Suprapubic skin (tissue), 4 donors: ENCODE results near the gene RARG. TPM values are rescaled to one million over a fixed set of nuclear protein-coding genes. Genes with fewer than 3 reads are reported as not detected.

Source experiments
- DNase-seq, 2 donors: peaks; one replicate each; pipeline ENCODE4 v3.0.0-alpha.2; 2019; ENCODE audit warnings: low spot score in 2 of 2
- H3K27ac ChIP-seq: fragments of 200-600 bp; sonication (generic); one replicate; pipeline ENCODE4 v1.5.1; 2019
- H3K27me3 ChIP-seq: fragments of 200-600 bp; sonication (generic); one replicate; pipeline ENCODE4 v1.5.1; 2019
- H3K36me3 ChIP-seq: fragments of 200-600 bp; sonication (generic); one replicate; pipeline ENCODE4 v1.5.1; 2019
- H3K4me1 ChIP-seq: fragments of 200-600 bp; sonication (generic); one replicate; pipeline ENCODE4 v1.5.1; 2019
- H3K4me3 ChIP-seq: fragments of 200-600 bp; sonication (generic); one replicate; pipeline ENCODE4 v1.5.1; 2019; ENCODE audit warnings: mild to moderate bottlenecking
- H3K9me3 ChIP-seq: fragments of 200-600 bp; sonication (generic); one replicate; pipeline ENCODE4 v1.5.1; 2019
- CTCF ChIP-seq, 2 donors: fragments of 200-600 bp in 1 of 2; fragments of 450-650 bp in 1 of 2; sonication (generic) in 1 of 2; IDR thresholded peaks; one replicate each; pipeline ENCODE4 v1.5.1; 2016 to 2019; ENCODE audit warnings: antibody characterized with exemption in 2 of 2, mild to moderate bottlenecking in 1 of 2, moderate library complexity in 1 of 2
- EP300 ChIP-seq: sonication (generic); formaldehyde crosslinking; IDR thresholded peaks from one replicate; pipeline ENCODE4 v1.6.1; 2017; ENCODE audit warnings: antibody characterized with exemption
- POLR2A ChIP-seq, 2 donors: fragments of 450-650 bp; IDR thresholded peaks; one replicate each; pipeline ENCODE4 v1.6.1; 2017; ENCODE audit warnings: antibody characterized with exemption in 2 of 2, mild to moderate bottlenecking in 2 of 2, moderate library complexity in 2 of 2
- POLR2AphosphoS5 ChIP-seq, 3 donors: sonication (generic); formaldehyde crosslinking; IDR thresholded peaks; one replicate each; pipeline ENCODE4 v1.6.1; 2017; ENCODE audit warnings: antibody characterized with exemption in 3 of 3
- WGBS: methylation state at CpG from one replicate; pipeline ENCODE4 v1.1.5; 2018; 5-methylcytosine and 5-hydroxymethylcytosine counted together
- total RNA-seq, 4 donors: library from RNA; depleted of rRNA; stranded (reverse); fragments of >200 nt; gene quantifications; one replicate each; pipeline ENCODE4 v1.1.0, GENCODE V29; 2016

RARG gene
- total RNA-seq, 4 donors from 2014 or later, result 140 to 198 (median 172) TPM

DNA sequence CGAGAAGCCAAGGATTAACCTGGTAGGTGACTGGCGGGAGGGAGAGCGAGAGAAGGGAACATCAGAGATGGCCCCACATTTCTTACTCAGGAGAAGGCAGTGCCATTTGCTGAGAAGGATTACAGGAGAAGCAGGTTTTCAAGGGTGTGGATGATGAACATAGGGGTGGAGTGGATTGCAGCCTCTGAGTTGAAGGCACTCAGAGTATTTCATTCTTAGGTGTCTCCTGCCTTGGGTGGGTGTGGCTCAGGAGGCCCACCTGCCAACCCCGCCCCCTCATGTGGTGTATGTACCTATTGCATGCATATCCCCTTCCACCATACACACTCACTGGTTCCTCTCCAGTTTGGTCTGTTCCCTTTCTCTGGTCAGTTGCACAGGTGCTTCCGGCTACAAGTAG is 42.4 kb upstream of the RARG start:
- Histone ChIP-seq H3K9me3 (no peaks in the 10 kb centered on the region), H3K36me3 (no peaks in the 10 kb centered on the region), H3K27ac (no peak overlapping the region), H3K4me1 (no peaks in the 10 kb centered on the region), H3K4me3 (no peak overlapping the region), H3K27me3 (no peaks in the 10 kb centered on the region)
- no peak for DNase-seq
- WGBS, result 88% methylated on average over 5 of the region's 5 CpGs
- TF ChIP-seq POLR2A (IDR thresholded peaks at IDR 0.05), result no peak

DNA sequence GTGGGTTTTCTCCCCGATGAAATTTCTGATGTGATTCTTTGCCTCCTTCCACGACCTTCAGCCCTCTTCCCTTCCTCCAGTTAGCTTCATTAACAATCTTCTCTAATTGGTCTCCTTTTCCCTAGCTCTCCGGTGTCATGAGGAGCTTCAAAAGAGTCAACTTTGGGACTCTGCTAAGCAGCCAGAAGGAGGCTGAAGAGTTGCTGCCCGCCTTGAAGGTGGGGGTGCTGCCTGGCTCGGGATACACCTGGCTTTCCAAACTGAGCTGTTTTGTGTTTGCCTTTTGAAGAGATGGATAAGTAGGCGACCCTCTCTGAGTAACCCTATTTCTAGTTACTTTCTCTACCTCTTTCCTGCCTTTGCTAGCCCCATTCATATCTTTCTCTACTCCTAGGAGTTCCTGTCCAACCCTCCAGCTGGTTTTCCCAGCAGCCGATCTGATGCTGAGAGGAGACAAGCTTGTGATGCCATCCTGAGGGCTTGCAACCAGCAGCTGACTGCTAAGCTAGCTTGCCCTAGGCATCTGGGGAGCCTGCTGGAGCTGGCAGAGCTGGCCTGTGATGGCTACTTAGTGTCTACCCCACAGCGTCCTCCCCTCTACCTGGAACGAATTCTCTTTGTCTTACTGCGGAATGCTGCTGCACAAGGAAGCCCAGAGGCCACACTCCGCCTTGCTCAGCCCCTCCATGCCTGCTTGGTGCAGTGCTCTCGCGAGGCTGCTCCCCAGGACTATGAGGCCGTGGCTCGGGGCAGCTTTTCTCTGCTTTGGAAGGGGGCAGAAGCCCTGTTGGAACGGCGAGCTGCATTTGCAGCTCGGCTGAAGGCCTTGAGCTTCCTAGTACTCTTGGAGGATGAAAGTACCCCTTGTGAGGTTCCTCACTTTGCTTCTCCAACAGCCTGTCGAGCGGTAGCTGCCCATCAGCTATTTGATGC is 36.9 kb upstream of the RARG start:
- no peaks in the 10 kb centered on the region for H3K27me3 ChIP-seq
- H3K36me3 ChIP-seq, result no peaks in the 10 kb centered on the region
- TF ChIP-seq EP300, result no peak
- no peak for TF ChIP-seq POLR2A (IDR thresholded peaks at IDR 0.05)
- TF ChIP-seq CTCF (IDR thresholded peaks at IDR 0.05), result no peak
- TF ChIP-seq POLR2AphosphoS5 (IDR thresholded peaks at IDR 0.05), result no peak
- no peak for DNase-seq
- H3K4me1 ChIP-seq, result peaks cover 13% of the 10 kb centered on the region
- no peaks in the 10 kb centered on the region for H3K9me3 ChIP-seq
- peak overlapping the region; percentile 77 for H3K4me3 ChIP-seq
- WGBS, result 54% methylated on average over 19 of the region's 20 CpGs
- no peak overlapping the region for H3K27ac ChIP-seq

DNA sequence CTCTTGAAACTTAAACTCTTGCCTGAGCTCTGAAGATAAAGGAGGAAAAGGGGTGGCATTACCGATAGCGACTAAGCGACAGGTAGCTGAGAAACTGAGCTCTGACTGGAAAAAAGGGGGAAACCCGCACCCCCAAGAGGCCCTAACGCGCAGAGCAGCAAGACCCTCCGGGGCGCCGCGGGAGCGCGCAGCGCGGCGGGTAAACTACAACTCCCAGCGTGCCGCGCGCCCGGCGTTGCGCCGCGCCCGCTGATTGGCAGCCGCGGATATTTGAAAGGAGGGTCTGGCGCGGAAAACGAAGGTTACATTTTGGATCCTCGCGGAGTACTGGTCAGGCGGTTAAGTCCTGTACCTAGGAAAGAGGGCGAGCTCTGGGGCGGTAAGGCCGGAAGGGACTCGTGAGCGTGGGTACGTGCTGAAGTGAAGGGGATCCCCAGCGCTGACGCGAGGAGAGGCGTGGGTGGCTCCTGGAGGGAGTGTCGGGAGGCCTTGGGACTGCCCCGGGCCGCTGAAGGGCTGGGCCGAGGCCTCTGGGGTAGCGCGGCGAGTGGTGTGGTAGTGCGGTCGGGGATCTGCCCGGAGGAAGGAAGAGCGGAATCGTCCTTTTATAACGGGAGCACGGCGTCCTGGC is 36.1 kb upstream of the RARG start, which contains the start of gene ESPL1:
Gene ESPL1 (plus strand): TSS at position 301 of the 631 bp plus-strand sequence. CDS start 468 bp downstream, outside the sequence.
- DNase-seq, result no peak
- Histone ChIP-seq H3K36me3 (no peaks in the 10 kb centered on the region), H3K27ac (no peak within 1 kb of the TSS), H3K27me3 (no peaks in the 10 kb centered on the region), H3K4me3 (peak within 1 kb of the TSS; percentile 77), H3K9me3 (no peaks in the 10 kb centered on the region), H3K4me1 (peaks cover 13% of the 10 kb centered on the region)
- 0% methylated on average over 55 of the region's 58 CpGs for WGBS
- peak; percentile 7 to 15 for TF ChIP-seq CTCF (IDR thresholded peaks at IDR 0.05)
- TF ChIP-seq POLR2A (IDR thresholded peaks at IDR 0.05), result no peak

GRCh38 chr12:53267306-53267998 is 35.4 kb upstream of the RARG start:
- Histone ChIP-seq H3K27ac (no peak overlapping the region), H3K4me3 (peak overlapping the region; percentile 77), H3K4me1 (peaks cover 13% of the 10 kb centered on the region), H3K9me3 (no peaks in the 10 kb centered on the region), H3K27me3 (no peaks in the 10 kb centered on the region), H3K36me3 (no peaks in the 10 kb centered on the region)
- WGBS, result 39% methylated on average over 18 of the region's 18 CpGs
- DNase-seq, result no peak
- TF ChIP-seq CTCF (IDR thresholded peaks at IDR 0.05) (no peak), POLR2AphosphoS5 (IDR thresholded peaks at IDR 0.05) (no peak), EP300 (no peak)

GRCh38 chr12:53265783-53266182 is 33.8 kb upstream of the RARG start:
- no peaks in the 10 kb centered on the region for H3K36me3 ChIP-seq
- H3K27me3 ChIP-seq, result no peaks in the 10 kb centered on the region
- no peak for TF ChIP-seq POLR2AphosphoS5 (IDR thresholded peaks at IDR 0.05)
- no peak for TF ChIP-seq POLR2A (IDR thresholded peaks at IDR 0.05)
- TF ChIP-seq EP300, result no peak
- TF ChIP-seq CTCF (IDR thresholded peaks at IDR 0.05), result no peak
- no peaks in the 10 kb centered on the region for H3K9me3 ChIP-seq
- peaks cover 13% of the 10 kb centered on the region for H3K4me1 ChIP-seq
- 79% methylated on average over 2 of the region's 2 CpGs for WGBS
- DNase-seq, result no peak
- H3K27ac ChIP-seq, result no peak overlapping the region
- no peak overlapping the region for H3K4me3 ChIP-seq
